HK-2 (cell line): ENCODE measurements around the gene HERC2.

Experiments used
- DNase-seq: peaks from one replicate; pipeline ENCODE4 v3.0.0-alpha.2; 2018; ENCODE audit not compliant: unreplicated experiment

Gene HERC2

DNA sequence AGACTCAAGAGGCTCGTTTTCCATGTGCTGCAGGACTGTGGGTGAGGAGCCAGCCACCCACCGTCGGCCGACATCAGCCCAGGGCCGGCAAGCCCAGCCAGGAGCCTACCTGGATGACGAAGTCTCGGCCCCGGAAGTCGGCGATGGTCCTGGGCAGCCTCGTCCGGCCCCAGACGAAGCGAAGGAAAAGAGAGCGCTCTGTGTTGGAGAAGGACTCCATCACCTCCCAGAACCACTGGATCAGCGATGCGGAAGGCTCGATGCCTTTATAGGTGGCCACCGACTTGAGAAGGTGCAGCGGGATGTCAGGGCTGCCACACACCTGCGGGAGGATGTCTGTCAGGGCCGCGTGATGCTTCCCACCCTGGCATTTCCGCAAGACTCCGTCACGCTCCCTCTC, 209.0 kb downstream of the HERC2 start:
- DNase-seq, result no peak

DNA sequence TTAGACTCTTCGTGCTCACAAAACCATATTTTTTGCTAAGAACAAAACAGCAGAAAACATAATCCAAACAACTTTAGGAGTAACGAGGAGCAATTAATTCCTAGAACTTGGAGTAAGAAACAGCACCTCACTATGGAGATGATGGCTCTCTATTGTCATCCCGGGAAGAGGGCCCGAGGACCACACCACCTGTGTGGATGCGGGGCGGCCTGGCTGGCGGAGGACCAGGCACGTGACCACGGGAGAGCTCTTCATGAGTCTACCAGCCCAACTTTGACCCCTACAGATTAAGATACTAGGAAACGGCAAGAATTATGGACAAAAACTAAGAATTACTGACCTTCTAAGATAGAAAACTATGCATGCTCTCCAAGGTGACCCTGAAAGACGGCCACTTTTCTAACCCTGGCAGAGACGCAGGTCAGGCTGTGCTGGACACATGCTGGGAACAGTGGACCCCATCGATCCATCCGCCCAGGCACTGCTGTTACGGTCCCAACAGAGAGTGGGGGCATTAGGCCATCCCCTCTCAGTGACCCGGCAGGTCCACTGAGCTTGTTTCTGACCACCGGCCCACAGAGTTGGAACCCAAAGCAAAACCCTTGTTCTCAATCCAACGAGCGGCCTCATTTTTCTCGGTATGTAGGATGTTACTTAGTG, 209.7 kb downstream of the HERC2 start:
- no peak for DNase-seq

GRCh38 chr15:28111543-28111942, 210.4 kb downstream of the HERC2 start:
- DNase-seq, result no peak

- DNase-seq, result no peak
Observed at GRCh38 chr15:28110481-28110881, 211.5 kb downstream of the HERC2 start.

GRCh38 chr15:28109626-28110455, 212.1 kb downstream of the HERC2 start:
- DNase-seq, result no peak

DNA sequence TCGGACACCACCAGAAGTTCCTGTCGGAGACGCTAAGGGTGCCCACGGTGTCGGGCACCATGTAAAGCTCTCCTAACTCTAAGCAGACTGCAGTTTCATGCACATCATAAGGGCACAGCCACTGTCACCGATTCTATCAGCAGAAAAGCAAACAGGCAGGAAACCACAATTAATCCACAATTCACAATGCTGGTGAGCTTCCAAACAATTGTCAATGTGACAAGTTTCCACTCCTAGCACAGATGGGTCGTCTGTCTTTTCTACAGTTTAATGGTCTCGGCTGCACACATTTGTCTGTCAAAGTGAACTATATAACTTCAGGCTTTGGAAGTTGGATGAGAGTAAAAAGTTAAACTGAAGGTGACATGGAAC, 214.1 kb downstream of the HERC2 start:
- no peak for DNase-seq

GRCh38 chr15:28107111-28107903, 214.7 kb downstream of the HERC2 start:
- no peak for DNase-seq

- DNase-seq, result no peak
Observed at GRCh38 chr15:28106294-28107110, 215.5 kb downstream of the HERC2 start.

DNA sequence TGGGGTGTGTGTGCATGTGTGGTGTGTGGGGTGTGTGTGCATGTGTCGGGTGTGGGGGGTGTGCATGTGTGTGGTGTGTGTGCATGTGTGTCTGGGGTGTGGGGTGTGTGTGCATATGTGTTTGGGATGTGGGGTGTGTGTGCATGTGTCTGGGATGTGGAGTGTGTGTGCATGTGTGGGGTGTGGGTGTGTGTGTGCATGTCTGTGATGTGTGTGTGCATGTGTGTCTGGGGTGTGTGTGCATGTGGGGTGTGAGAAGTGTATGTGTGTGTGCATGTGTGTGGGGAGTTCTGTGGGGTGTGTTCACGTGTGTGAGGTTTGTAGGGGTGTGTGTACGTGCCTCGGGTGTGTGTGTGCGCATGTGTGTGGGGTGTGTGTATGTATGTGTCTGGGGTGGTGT, 216.2 kb downstream of the HERC2 start:
- no peak for DNase-seq

DNA sequence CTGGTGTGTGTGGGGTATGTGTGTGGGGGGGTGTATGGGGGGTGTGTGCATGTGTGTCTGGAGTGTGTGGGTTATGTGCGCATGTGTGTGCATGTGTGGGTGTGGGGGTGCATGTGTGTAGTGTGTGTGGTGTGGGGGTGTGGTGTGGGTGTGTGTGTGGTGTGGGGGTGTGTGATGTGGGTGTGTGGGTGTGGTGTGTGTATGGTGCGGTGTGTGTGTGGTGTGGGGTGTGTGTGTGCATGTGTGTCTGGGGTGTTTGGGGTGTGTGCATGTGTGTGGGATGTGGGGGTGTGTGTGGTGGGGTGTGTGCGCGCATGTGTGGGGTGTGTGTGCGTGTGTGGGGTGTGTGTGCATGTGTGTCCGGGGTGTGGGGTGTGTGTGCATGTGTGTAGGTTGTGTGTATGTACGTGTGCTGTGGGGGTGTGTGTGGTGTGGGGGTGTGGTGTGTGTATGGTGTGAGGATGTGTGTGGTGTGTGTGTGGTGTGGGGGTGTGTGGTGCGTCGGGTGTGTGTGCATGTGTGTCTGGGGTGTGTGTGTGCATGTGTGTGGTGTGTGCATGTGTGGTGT, 216.7 kb downstream of the HERC2 start:
- DNase-seq, result no peak

DNA sequence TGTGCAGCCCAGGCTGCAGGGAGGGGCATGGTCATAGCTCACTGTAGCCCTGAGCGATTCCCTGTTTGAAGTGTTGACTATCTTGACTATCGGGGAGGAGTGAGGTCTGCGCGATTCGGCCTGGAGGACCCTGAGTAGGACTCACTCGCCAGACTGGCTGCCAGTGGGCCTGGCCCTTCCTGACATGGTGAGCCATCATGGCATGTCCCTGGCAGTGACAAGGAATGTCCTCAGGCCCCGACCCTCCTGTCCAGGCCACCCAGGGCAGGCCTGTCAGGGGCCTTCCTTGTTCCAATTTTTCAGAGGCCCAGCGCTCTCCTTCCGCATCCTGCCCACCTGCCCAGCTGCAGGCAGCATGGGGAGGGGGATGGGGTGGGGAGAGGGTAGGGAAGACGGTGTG, 217.7 kb downstream of the HERC2 start:
- no peak for DNase-seq

DNA sequence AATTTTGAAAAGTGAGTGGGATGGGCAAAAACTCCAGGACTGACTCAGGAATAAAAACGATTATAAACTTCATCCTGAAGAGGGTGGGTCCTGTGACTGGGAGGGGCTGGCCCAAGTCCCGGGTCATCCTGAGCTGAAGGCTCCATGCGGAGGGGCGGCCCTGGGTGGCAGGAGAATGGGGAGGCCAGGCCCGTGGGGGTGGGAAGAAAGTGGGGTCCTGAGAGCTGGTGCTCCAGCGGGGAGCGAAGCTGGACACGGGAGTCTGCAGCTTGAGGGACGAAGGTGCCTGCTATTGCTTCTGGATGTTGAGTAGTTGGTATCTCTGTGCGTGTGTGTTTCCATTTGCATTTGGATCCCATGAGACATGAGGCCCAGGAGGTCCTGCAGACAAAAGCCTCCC, 218.1 kb downstream of the HERC2 start:
- no peak for DNase-seq

DNA sequence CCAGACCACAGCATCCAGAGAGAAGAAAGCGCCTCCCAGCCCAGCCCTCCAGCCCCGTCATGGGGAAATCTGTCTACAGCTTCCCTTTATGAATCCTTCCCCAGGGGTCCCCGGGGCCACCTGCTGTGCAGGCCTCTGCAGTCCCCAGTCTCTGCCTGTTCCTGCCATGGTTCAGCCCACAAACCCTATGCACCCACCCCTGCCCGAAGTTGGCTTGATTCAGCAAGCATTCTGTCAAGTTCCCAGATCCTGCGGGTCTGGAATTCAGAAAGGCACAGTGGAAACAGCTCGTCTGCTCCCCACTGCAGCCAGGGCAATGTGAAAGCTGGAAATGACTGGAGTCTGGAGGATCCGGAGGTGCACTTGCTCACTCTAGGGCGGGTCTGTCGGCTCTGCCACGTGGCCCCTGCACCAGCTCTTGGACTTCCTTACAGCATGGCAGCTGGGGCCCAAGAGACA, 220.0 kb downstream of the HERC2 start:
- no peak for DNase-seq

DNA sequence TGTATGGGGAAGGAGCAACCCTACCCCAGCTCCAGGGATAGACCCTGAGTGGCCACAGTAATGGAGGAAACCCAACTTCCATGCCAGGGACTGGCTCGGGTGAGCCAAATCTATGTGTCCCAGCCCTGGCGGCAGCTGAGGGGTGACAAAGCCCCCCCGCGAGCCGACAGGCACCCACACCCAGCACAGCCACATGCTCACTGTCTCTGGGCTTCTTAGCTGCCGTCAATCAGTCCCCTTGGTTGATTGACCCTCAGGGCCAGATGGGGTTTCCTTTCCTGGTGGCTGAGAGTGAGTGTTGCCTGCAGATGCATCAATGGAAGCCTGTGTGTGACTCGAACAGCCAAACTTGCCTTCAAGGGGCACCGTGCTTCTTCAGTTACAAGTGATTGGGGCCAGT, 220.8 kb downstream of the HERC2 start:
- DNase-seq, result no peak

DNA sequence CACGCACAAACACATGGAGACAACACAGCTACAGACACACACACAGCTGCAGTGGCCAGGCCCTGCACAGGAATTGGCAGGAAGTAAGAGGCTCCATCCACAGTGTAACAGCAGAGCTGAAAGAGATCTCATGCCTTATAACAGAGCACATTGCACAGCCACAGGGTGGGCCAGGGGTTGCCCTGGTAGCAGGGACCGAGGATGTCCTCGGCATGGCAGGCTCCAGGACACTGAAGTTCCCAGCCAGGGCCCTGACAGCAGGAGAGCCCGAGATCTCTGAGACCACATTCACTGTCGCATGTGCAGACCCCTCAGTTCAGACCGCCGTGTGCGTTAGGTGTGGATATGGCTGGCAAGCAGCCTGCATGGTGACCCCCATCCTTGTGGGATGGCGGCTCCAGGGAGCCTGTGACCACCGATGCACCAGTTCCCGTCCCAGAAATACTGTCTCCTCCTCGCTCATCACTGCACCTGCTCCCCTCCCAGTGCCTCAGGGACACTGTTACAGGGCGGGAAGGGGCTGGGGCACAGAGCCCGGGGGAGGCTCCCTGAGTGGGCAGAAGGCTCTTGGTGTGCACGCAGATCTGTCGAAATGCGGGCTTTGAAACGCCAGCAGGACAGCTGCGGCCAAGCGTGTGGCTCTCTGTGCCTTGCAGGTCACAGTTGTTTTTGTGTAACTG, 221.3 kb downstream of the HERC2 start:
- no peak for DNase-seq

- no peak for DNase-seq
Observed at GRCh38 chr15:28099555-28100140, 222.3 kb downstream of the HERC2 start.

GRCh38 chr15:28098766-28099554, 223.0 kb downstream of the HERC2 start, which contains the start of gene OCA2:
Gene OCA2, minus strand, starts transcription at chr15:28099315. Its CDS starts 17,441 bp downstream, at chr15:28081874.
- DNase-seq, result peak; percentile 32

GRCh38 chr15:28098360-28098765, 223.6 kb downstream of the HERC2 start:
- no peak for DNase-seq

GRCh38 chr15:28097656-28098359, 224.2 kb downstream of the HERC2 start:
- DNase-seq, result no peak
